ENCODE data around the gene WDR1.

DNA sequence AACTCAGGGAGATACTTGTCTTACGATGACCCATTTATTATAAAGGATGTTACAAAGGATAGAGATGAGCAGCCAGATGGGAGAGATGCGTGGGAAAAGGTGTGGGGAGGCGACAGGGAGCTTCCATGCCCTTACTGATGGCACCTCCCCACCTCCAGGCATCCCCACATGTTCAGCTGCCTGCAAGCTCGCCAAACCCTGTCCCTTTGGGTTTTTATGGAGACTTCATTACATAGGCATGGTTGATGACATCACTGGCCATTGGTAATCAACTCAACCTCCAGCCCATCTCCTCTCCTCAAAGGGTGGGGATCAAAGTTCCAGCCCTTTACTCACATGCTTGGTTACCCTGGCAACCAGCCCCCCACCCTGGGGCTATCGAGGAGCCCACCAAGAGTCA is 65.9 kb downstream of the WDR1 start:
- TF ChIP-seq, protein P1, sequence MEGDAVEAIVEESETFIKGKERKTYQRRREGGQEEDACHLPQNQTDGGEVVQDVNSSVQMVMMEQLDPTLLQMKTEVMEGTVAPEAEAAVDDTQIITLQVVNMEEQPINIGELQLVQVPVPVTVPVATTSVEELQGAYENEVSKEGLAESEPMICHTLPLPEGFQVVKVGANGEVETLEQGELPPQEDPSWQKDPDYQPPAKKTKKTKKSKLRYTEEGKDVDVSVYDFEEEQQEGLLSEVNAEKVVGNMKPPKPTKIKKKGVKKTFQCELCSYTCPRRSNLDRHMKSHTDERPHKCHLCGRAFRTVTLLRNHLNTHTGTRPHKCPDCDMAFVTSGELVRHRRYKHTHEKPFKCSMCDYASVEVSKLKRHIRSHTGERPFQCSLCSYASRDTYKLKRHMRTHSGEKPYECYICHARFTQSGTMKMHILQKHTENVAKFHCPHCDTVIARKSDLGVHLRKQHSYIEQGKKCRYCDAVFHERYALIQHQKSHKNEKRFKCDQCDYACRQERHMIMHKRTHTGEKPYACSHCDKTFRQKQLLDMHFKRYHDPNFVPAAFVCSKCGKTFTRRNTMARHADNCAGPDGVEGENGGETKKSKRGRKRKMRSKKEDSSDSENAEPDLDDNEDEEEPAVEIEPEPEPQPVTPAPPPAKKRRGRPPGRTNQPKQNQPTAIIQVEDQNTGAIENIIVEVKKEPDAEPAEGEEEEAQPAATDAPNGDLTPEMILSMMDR (conservative IDR thresholded peaks at IDR 0.05; ENCODE audit: low read depth, low read length) = no peak
- TF ChIP-seq EZH2 (IDR thresholded peaks at IDR 0.05; ENCODE audit: borderline replicate concordance, low read depth, low read length, poor library complexity, severe bottlenecking) = no peak
